Astrocyte (in vitro differentiated cells and primary cell): ENCODE data around the gene PRDM15.

ENCODE experiments used
- EZH2 ChIP-seq: IDR thresholded peaks from 2 replicates; pipeline ENCODE4 v1.6.1; 2012; ENCODE audit warnings: mild to moderate bottlenecking, low read length, inconsistent platforms; ENCODE audit not compliant: insufficient read depth
- TF ChIP-seq, protein P1 (sequence below): IDR thresholded peaks from 2 replicates; pipeline ENCODE4 v1.5.1; 2011; ENCODE audit warnings: low read depth, mild to moderate bottlenecking, inconsistent platforms, low read length, moderate library complexity; ENCODE audit not compliant: insufficient read depth

DNA sequence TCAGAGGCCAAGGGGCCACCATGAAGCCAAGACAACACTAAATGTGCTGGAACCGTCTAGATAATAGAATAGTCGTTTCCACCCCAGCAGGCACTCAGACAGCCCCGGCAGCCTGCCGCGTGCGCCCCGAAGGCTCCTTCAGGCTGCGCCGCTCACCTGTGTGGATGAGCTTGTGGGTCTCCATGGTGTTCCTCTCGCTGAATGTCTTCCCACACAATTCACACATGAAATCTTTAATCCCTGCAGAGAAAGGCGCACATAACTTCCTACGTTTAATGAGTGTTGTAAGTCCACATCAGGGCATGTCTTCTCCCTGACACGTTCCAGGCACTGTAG, 68.6 kb downstream of the PRDM15 start:
- TF ChIP-seq EZH2, result no peak
- TF ChIP-seq, protein P1, sequence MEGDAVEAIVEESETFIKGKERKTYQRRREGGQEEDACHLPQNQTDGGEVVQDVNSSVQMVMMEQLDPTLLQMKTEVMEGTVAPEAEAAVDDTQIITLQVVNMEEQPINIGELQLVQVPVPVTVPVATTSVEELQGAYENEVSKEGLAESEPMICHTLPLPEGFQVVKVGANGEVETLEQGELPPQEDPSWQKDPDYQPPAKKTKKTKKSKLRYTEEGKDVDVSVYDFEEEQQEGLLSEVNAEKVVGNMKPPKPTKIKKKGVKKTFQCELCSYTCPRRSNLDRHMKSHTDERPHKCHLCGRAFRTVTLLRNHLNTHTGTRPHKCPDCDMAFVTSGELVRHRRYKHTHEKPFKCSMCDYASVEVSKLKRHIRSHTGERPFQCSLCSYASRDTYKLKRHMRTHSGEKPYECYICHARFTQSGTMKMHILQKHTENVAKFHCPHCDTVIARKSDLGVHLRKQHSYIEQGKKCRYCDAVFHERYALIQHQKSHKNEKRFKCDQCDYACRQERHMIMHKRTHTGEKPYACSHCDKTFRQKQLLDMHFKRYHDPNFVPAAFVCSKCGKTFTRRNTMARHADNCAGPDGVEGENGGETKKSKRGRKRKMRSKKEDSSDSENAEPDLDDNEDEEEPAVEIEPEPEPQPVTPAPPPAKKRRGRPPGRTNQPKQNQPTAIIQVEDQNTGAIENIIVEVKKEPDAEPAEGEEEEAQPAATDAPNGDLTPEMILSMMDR, result no peak
